GM12878 (cell line): ENCODE data around the gene CSRP3. TPM values are rescaled to one million over a fixed set of nuclear protein-coding genes. Genes with fewer than 3 reads are reported as not detected.

Experiments used
- ATAC-seq: fragments of 200-7000 bp; cut with Tn5 transposase; 3 replicates; pipeline ENCODE4 v1.9.1; 2020; ENCODE audit warnings: mild to moderate bottlenecking, moderate library complexity
- BruUV-seq: library from RNA; stranded (reverse); fragments of 400-500 nt; replicated peaks from 2 replicates; lab custom pipeline; 2021; lab: Mats Ljungman, UMichigan
- CTCF ChIA-PET: fragments of 300-600 bp; sonication (Branson Sonifier 250); formaldehyde crosslinking; extraction: SDS; loops from one replicate; lab custom pipeline; 2021; ENCODE audit warnings: inconsistent platforms; lab: Yijun Ruan, JAX
- POLR2A ChIA-PET: fragments of 350-600 bp; formaldehyde crosslinking; extraction: SDS; loops from one replicate; lab custom pipeline; 2021; ENCODE audit warnings: inconsistent platforms; lab: Charles Lee
- RAD21 ChIA-PET: fragments of 300-600 bp; sonication (Branson Sonifier 250); formaldehyde crosslinking; loops from one replicate; lab custom pipeline; 2023; ENCODE audit warnings: antibody characterized with exemption; ENCODE audit not compliant: unreplicated experiment; lab: Charles Lee
- SMC1A ChIA-PET: fragments of 300-600 bp; sonication (Branson Sonifier 250); formaldehyde crosslinking; loops from one replicate; lab custom pipeline; 2023; ENCODE audit not compliant: unreplicated experiment, uncharacterized antibody; lab: Charles Lee
- DNase-seq: peaks from one replicate; pipeline ENCODE4 v3.0.0-alpha.2; 2011; ENCODE audit warnings: low read depth, low spot score
- FAIRE-seq: peaks from 3 replicates; lab custom pipeline; 2011; peaks lifted over from hg19 to GRCh38; lab: Jason Lieb, UNC
- H2AFZ ChIP-seq: 2 replicates; pipeline ENCODE4 v1.6.0; 2011; ENCODE audit warnings: low read depth, low read length, control low read depth; ENCODE audit not compliant: control insufficient read depth
- H3K27ac ChIP-seq: 2 replicates; pipeline ENCODE4 v1.5.1; 2011; ENCODE audit warnings: control low read depth; ENCODE audit not compliant: control insufficient read depth, insufficient read depth
- H3K27me3 ChIP-seq, 2 experiments: replicated peaks in 1 of 2; 2 replicates each; pipeline versions ENCODE4 v1.6.0 to v1.6.1; 2011; ENCODE audit warnings: low read length in 1 of 2; ENCODE audit not compliant: control insufficient read depth in 2 of 2, insufficient read depth in 2 of 2
- H3K36me3 ChIP-seq, 2 experiments: 2 replicates each; pipeline ENCODE4 v1.5.1; 2011; ENCODE audit warnings: low read length in 1 of 2; ENCODE audit not compliant: control insufficient read depth in 2 of 2, insufficient read depth in 2 of 2
- H3K4me1 ChIP-seq: 2 replicates; pipeline ENCODE4 v1.6.1; 2011; ENCODE audit warnings: mild to moderate bottlenecking, low read length, moderate library complexity, mixed read lengths; ENCODE audit not compliant: control insufficient read depth, insufficient read depth
- H3K4me2 ChIP-seq: 2 replicates; pipeline ENCODE4 v1.6.0; 2011; ENCODE audit warnings: control low read depth; ENCODE audit not compliant: control insufficient read depth, insufficient read depth
- H3K4me3 ChIP-seq: fragments of 200-600 bp; sonication (generic); 2 replicates; pipeline ENCODE4 v1.5.1; 2016
- H3K79me2 ChIP-seq: 2 replicates; pipeline ENCODE4 v1.6.0; 2011; ENCODE audit warnings: low read length; ENCODE audit not compliant: control insufficient read depth, insufficient read depth
- H3K9ac ChIP-seq: 2 replicates; pipeline ENCODE4 v1.8.0; 2011; ENCODE audit warnings: low read length, control low read depth, mixed read lengths; ENCODE audit not compliant: control insufficient read depth, insufficient read depth
- H3K9me3 ChIP-seq: replicated peaks from 3 replicates; pipeline ENCODE4 v1.5.1; 2011; ENCODE audit warnings: mild to moderate bottlenecking, low read length; ENCODE audit not compliant: control insufficient read depth, insufficient read depth
- H4K20me1 ChIP-seq: 2 replicates; pipeline ENCODE4 v1.6.0; 2011; ENCODE audit not compliant: control insufficient read depth, insufficient read depth
- ASH2L ChIP-seq: fragments of 300-600, 200-600 bp; sonication (generic); IDR thresholded peaks from 2 replicates; pipeline ENCODE4 v1.6.1; 2017; ENCODE audit warnings: low read depth, mild to moderate bottlenecking, borderline replicate concordance
- BACH1 ChIP-seq: fragments of 450-650 bp; IDR thresholded peaks from 2 replicates; pipeline ENCODE4 v1.6.1; 2017; ENCODE audit warnings: mild to moderate bottlenecking, borderline replicate concordance
- CHD4 ChIP-seq: fragments of 200-600 bp; sonication (generic); IDR thresholded peaks from 2 replicates; pipeline ENCODE4 v1.6.1; 2016; ENCODE audit warnings: mild to moderate bottlenecking
- CREB1 ChIP-seq: IDR thresholded peaks from 2 replicates; pipeline ENCODE4 v1.6.1; 2012; ENCODE audit warnings: low read depth, mild to moderate bottlenecking, inconsistent platforms
- HDAC2 ChIP-seq: fragments of 200-600 bp; sonication (generic); IDR thresholded peaks from 2 replicates; pipeline ENCODE4 v1.6.1; 2017
- MEF2A ChIP-seq: IDR thresholded peaks from 2 replicates; pipeline ENCODE4 v1.6.1; 2011; ENCODE audit warnings: low read depth, mild to moderate bottlenecking, low read length, moderate library complexity; ENCODE audit not compliant: insufficient read depth
- MTA3 ChIP-seq: IDR thresholded peaks from 2 replicates; pipeline ENCODE4 v1.6.1; 2012; ENCODE audit warnings: low read length, inconsistent platforms, borderline replicate concordance
- MYB ChIP-seq: fragments of 150-350 bp; IDR thresholded peaks from 2 replicates; pipeline ENCODE4 v1.6.1; 2014; ENCODE audit warnings: mild to moderate bottlenecking, low read depth, low read length, borderline replicate concordance
- SP1 ChIP-seq: IDR thresholded peaks from one replicate; pipeline ENCODE4 v1.6.1; 2011; ENCODE audit warnings: low read depth, low read length
- SUZ12 ChIP-seq: fragments of 200-600 bp; sonication (generic); IDR thresholded peaks from one replicate; pipeline ENCODE4 v1.6.1; 2018; ENCODE audit warnings: antibody characterized with exemption, mild to moderate bottlenecking; ENCODE audit not compliant: unreplicated experiment
- TAF1 ChIP-seq: IDR thresholded peaks from 2 replicates; pipeline ENCODE4 v1.6.1; 2011; ENCODE audit warnings: mild to moderate bottlenecking, low read depth, low read length, borderline replicate concordance
- TCF3 ChIP-seq: IDR thresholded peaks from 2 replicates; pipeline ENCODE4 v1.6.1; 2012; ENCODE audit warnings: low read depth, mild to moderate bottlenecking, low read length, borderline replicate concordance; ENCODE audit not compliant: insufficient read depth
- ZNF207 ChIP-seq: fragments of 450-650 bp; IDR thresholded peaks from 2 replicates; pipeline ENCODE4 v1.6.1; 2014; ENCODE audit warnings: antibody characterized with exemption, mild to moderate bottlenecking, borderline replicate concordance
- ZNF274 ChIP-seq: IDR thresholded peaks from one replicate; pipeline ENCODE4 v1.8.0; 2011; ENCODE audit not compliant: insufficient read length, insufficient read depth
- ZSCAN29 ChIP-seq: fragments of 450-650 bp; IDR thresholded peaks from 2 replicates; pipeline ENCODE4 v1.6.1; 2017; ENCODE audit warnings: mild to moderate bottlenecking, moderate library complexity
- WGBS: methylation state at CpG from one replicate; pipeline ENCODE4 v1.1.6; 2016; ENCODE audit warnings: low lambda C conversion rate; ENCODE audit not compliant: insufficient replicate concordance, insufficient coverage; ENCODE audit errors: missing lambda C conversion rate; 5-methylcytosine and 5-hydroxymethylcytosine counted together
- in situ Hi-C: fragments of 300-500 bp; cut with MboI; formaldehyde crosslinking; loops from 9 replicates; pipeline ENCODE4 v1.14.3; 2018; ENCODE audit warnings: mixed read lengths
- intact Hi-C: fragments of 100-400 bp; cut with micrococcal nuclease; formaldehyde crosslinking; loops from one replicate; pipeline ENCODE4 v1.14.2; 2022; ENCODE audit not compliant: unreplicated experiment
- polyA plus RNA-seq, 11 experiments: library from polyadenylated mRNA; depleted of rRNA in 4 of 11; unstranded in 6 of 11; stranded (reverse) in 5 of 11; fragments of >200 nt; fragmentation: Nextera tagmentation in 4 of 11; fragmentation: Illumina TruSeq in 1 of 11; extraction: Ambion mirVana in 4 of 11; extraction: Trizol in 1 of 11; gene quantifications; 1 replicate in 1 of 11; 2 replicates in 10 of 11; pipeline versions ENCODE4 v1.2.1 to v1.2.3, GENCODE V29; 2011 to 2016; ENCODE audit warnings: inconsistent platforms in 2 of 11, missing spikeins in 2 of 11, low read depth in 1 of 11
- total RNA-seq, 4 experiments: library from RNA; depleted of rRNA in 3 of 4; stranded (reverse); fragments of >200 nt in 3 of 4; fragmentation: Illumina TruSeq in 1 of 4; extraction: Trizol in 1 of 4; gene quantifications; 2 replicates each; pipeline versions ENCODE4 v1.2.1 to v1.2.3, GENCODE V29; 2013 to 2021
- TF ChIP-seq, protein P1 (sequence below): fragments of 450-650 bp; formaldehyde crosslinking; IDR thresholded peaks from 2 replicates; pipeline ENCODE4 v1.4.0; 2020; ENCODE audit warnings: mild to moderate bottlenecking, moderate library complexity
- TF ChIP-seq, protein P2 (sequence below): IDR thresholded peaks from 2 replicates; pipeline ENCODE4 v1.6.1; 2011; ENCODE audit warnings: borderline replicate concordance, low read depth, mild to moderate bottlenecking, moderate library complexity, mixed read lengths, low read length; ENCODE audit not compliant: insufficient read depth; ENCODE audit errors: extremely low read length
- TF ChIP-seq, protein P3 (sequence below), 3 experiments: IDR thresholded peaks in 2 of 3; conservative IDR thresholded peaks in 1 of 3; 2 replicates each; pipeline ENCODE4 v1.5.1; 2011; ENCODE audit warnings: low read depth in 3 of 3, low read length in 3 of 3, mild to moderate bottlenecking in 3 of 3, control low read depth in 2 of 3, moderate library complexity in 2 of 3, inconsistent platforms in 1 of 3, mixed read lengths in 1 of 3; ENCODE audit not compliant: control insufficient read depth in 2 of 3, insufficient read depth in 1 of 3; ENCODE audit errors: extremely low read depth in 1 of 3

Gene CSRP3
- total and polyA plus RNA-seq, 10 of the 15 experiments (the other 5 are each of a cell fraction or from before 2014, with no cell fraction given), result not detected

DNA sequence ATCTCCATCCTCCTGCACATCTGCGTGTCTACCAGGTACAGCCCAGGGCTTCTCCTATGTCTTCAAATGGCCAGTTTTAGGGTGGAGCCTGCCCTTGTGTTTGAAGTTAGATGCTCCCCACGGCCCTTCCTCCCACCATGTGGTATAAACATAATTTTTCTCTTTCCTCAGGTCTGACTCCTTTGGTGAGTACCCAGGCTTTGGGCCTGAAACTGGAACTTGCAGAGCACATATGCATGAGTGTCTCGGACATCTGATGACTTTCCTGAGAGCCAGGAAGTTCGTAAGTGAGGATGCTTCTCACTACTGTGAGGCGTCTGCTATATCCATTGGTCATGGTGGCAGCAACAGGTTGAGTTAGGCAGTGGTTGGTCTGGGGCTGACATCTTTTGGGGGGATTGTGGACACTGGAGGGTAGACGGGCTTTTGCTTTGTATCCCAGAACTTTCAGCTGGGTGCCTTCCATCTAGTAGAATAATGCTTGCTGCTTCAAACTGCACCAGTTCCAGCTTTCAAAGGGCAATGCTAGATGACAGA, 16.2 kb downstream of the CSRP3 start (continued):
- TF ChIP-seq ZNF207, result no peak

DNA sequence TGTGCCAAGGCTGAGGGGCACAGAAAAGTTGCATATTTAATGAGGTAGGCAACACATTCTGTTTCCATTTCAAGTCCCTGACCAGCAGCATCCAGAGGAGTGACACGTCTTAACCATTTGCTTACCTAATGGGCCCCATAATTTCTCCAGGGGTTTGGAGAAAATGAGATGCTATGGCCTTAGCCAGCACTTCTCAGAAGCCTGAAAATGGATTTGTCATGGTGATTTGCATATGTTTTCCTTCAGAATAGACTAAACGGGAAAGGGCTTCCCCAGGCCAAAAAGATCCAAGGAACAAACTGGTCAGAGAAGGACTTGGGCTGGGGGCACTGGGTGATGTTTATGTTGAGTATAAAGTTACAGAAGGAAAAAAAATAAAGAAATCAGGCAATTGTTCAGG, 16.7 kb downstream of the CSRP3 start:
- Histone ChIP-seq H3K4me2 (no peak overlapping the region), H3K79me2 (no peaks in the 10 kb centered on the region), H3K36me3 (no peaks in the 10 kb centered on the region; a peak in 1 of 4 replicates), H3K4me3 (no peak overlapping the region), H3K27me3 (no peaks in the 10 kb centered on the region), H3K9ac (no peak overlapping the region), H3K27ac (no peak overlapping the region), H3K9me3 (no peaks in the 10 kb centered on the region), H4K20me1 (no peaks in the 10 kb centered on the region), H3K4me1 (no peaks in the 10 kb centered on the region), H2AFZ (no peak overlapping the region)
- POLR2A ChIA-PET, result no interaction called here
- CTCF ChIA-PET, result no interaction called here
- in situ Hi-C loops, result no loop called here
- BruUV-seq, result no TSS peak
- 32% methylated on average over 2 of the region's 2 CpGs for WGBS
- intact Hi-C loops, result no loop called here
- ATAC-seq, result no peak
- no peak for DNase-seq
- no peak for FAIRE-seq
- SMC1A ChIA-PET, result no interaction called here
- RAD21 ChIA-PET, result no interaction called here
- TF ChIP-seq MEF2A, result no peak
- TF ChIP-seq ZSCAN29, result no peak
- TF ChIP-seq SP1, result no peak
- TF ChIP-seq TAF1, result no peak
- TF ChIP-seq, protein P1, sequence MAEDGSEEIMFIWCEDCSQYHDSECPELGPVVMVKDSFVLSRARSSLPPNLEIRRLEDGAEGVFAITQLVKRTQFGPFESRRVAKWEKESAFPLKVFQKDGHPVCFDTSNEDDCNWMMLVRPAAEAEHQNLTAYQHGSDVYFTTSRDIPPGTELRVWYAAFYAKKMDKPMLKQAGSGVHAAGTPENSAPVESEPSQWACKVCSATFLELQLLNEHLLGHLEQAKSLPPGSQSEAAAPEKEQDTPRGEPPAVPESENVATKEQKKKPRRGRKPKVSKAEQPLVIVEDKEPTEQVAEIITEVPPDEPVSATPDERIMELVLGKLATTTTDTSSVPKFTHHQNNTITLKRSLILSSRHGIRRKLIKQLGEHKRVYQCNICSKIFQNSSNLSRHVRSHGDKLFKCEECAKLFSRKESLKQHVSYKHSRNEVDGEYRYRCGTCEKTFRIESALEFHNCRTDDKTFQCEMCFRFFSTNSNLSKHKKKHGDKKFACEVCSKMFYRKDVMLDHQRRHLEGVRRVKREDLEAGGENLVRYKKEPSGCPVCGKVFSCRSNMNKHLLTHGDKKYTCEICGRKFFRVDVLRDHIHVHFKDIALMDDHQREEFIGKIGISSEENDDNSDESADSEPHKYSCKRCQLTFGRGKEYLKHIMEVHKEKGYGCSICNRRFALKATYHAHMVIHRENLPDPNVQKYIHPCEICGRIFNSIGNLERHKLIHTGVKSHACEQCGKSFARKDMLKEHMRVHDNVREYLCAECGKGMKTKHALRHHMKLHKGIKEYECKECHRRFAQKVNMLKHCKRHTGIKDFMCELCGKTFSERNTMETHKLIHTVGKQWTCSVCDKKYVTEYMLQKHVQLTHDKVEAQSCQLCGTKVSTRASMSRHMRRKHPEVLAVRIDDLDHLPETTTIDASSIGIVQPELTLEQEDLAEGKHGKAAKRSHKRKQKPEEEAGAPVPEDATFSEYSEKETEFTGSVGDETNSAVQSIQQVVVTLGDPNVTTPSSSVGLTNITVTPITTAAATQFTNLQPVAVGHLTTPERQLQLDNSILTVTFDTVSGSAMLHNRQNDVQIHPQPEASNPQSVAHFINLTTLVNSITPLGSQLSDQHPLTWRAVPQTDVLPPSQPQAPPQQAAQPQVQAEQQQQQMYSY (CRISPR knock-in tag), result no peak
- TF ChIP-seq HDAC2, result no peak
- TF ChIP-seq, protein P2, sequence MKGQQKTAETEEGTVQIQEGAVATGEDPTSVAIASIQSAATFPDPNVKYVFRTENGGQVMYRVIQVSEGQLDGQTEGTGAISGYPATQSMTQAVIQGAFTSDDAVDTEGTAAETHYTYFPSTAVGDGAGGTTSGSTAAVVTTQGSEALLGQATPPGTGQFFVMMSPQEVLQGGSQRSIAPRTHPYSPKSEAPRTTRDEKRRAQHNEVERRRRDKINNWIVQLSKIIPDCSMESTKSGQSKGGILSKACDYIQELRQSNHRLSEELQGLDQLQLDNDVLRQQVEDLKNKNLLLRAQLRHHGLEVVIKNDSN, result no peak
- no peak for TF ChIP-seq SUZ12
- TF ChIP-seq MYB, result no peak
- TF ChIP-seq TCF3, result no peak
- TF ChIP-seq ASH2L, result no peak
- no peak for TF ChIP-seq MTA3
- TF ChIP-seq ZNF274, result no peak
- TF ChIP-seq, protein P3, sequence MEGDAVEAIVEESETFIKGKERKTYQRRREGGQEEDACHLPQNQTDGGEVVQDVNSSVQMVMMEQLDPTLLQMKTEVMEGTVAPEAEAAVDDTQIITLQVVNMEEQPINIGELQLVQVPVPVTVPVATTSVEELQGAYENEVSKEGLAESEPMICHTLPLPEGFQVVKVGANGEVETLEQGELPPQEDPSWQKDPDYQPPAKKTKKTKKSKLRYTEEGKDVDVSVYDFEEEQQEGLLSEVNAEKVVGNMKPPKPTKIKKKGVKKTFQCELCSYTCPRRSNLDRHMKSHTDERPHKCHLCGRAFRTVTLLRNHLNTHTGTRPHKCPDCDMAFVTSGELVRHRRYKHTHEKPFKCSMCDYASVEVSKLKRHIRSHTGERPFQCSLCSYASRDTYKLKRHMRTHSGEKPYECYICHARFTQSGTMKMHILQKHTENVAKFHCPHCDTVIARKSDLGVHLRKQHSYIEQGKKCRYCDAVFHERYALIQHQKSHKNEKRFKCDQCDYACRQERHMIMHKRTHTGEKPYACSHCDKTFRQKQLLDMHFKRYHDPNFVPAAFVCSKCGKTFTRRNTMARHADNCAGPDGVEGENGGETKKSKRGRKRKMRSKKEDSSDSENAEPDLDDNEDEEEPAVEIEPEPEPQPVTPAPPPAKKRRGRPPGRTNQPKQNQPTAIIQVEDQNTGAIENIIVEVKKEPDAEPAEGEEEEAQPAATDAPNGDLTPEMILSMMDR (IDR thresholded peaks at IDR 0.05 in 2 of 3, conservative IDR thresholded peaks at IDR 0.05 in 1 of 3; ENCODE audit: control insufficient read depth in 2 of 3, extremely low read depth in 1 of 3, insufficient read depth in 1 of 3, low read depth in 3 of 3, low read length in 3 of 3), result no peak
- no peak for TF ChIP-seq BACH1
- no peak for TF ChIP-seq CREB1
- TF ChIP-seq CHD4, result no peak
